ENCODE results near the gene IAPP.

GRCh38 chr12:21387174-21387573 is 14.5 kb downstream of the IAPP start:
- TF ChIP-seq CTCF (tag by site-specific recombination; IDR thresholded peaks at IDR 0.05) (no peak), ZFP37 (tag by site-specific recombination; IDR thresholded peaks at IDR 0.05) (no peak), BCL11A (tag by site-specific recombination; IDR thresholded peaks at IDR 0.05; ENCODE audit: low read depth) (no peak), ZNF449 (tag by site-specific recombination; IDR thresholded peaks at IDR 0.05) (no peak), ZNF174 (tag by site-specific recombination; IDR thresholded peaks at IDR 0.05) (no peak), ZNF394 (tag by site-specific recombination; IDR thresholded peaks at IDR 0.05; ENCODE audit: borderline replicate concordance) (no peak), REPIN1 (tag by site-specific recombination; IDR thresholded peaks at IDR 0.05; ENCODE audit: low read depth) (no peak), ZNF362 (tag by site-specific recombination; IDR thresholded peaks at IDR 0.05) (no peak), ZNF292 (tag by site-specific recombination; IDR thresholded peaks at IDR 0.05; ENCODE audit: borderline replicate concordance, low read depth) (no peak), ZNF555 (tag by site-specific recombination; conservative IDR thresholded peaks at IDR 0.05) (no peak), KLF10 (tag by site-specific recombination; IDR thresholded peaks at IDR 0.05) (no peak), ZNF354C (tag by site-specific recombination; IDR thresholded peaks at IDR 0.05; ENCODE audit: borderline replicate concordance, low read depth) (no peak), ZXDB (tag by site-specific recombination; IDR thresholded peaks at IDR 0.05) (no peak)
